AML-193 (cell line): ENCODE measurements around the gene SMARCB1.

Source experiments
- DNase-seq, 2 experiments: peaks; one replicate each; lab custom pipeline; 2025; lab: John Stamatoyannopoulos, UW

The SMARCB1 gene

DNA sequence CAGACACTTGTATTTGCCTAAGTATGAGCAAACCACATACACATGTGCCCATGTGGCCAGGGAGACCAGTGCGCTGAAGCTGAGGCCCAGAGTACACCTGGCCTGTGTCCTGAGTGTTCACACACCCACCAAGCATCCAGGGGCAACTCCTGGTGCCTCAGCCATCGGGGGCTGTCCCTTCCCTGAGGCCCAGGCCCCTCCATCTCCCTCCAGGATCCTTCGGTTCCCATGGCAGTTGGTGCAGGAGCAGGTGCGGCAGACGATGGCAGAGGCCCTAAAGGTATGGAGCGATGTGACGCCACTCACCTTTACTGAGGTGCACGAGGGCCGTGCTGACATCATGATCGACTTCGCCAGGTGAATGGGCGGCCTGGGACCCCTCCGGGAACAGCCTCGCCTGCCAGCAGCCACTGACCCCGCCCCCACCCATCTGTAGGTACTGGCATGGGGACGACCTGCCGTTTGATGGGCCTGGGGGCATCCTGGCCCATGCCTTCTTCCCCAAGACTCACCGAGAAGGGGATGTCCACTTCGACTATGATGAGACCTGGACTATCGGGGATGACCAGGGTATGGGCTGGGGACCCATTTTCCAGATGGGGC lies 6.5 kb upstream of the SMARCB1 start:
- DNase-seq: no peak

DNA sequence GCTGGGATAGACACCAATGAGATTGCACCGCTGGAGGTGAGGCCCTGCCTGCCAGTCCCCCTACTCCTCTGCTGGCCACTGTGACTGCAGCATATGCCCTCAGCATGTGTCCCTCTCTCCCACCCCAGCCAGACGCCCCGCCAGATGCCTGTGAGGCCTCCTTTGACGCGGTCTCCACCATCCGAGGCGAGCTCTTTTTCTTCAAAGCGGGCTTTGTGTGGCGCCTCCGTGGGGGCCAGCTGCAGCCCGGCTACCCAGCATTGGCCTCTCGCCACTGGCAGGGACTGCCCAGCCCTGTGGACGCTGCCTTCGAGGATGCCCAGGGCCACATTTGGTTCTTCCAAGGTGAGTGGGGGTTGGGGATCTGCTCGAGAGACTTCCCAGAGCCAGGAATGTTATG lies 5.7 kb upstream of the SMARCB1 start:
- no peak for DNase-seq

DNA sequence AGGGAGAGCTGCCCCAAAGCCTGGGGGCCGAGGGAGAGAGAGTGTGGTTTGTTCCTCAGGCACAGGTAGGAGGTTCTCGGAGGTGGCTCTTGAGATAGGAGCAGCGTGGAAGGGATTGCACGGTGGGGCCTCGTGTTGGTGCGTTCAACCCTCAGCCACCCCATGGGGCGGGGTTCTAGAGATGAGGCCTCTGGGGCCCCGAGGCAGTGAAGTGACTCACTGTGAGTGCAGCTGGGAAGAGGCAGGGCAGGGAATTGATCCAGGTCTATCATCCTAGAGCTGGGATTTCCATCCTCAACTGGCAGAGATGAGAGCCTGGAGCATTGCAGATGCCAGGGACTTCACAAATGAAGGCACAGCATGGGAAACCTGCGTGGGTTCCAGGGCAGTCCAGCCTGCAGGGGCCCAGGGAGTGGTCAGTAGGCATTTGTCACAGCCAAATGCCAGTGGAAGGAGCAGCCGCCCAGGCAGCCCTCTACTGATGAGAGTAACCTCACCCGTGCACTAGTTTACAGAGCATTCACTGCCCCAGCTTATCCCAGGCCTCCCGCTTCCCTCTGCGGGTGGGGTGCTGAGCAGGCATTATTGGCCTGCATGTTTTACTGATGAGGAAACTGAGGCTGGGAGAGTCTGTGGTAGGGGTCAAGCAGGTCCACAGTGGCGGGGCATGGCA lies 5.1 kb upstream of the SMARCB1 start:
- DNase-seq: no peak

DNA sequence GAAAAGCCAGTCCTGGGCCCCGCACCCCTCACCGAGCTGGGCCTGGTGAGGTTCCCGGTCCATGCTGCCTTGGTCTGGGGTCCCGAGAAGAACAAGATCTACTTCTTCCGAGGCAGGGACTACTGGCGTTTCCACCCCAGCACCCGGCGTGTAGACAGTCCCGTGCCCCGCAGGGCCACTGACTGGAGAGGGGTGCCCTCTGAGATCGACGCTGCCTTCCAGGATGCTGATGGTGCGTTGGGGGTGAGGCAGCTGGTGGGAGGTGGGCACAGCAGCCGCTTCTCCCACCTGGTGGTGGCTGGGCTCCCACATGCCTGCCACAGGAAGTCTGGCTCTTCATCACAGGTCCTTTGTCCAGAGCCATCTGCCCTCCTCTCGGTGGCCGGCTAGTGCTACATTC lies 4.5 kb upstream of the SMARCB1 start:
- DNase-seq: no peak

DNA sequence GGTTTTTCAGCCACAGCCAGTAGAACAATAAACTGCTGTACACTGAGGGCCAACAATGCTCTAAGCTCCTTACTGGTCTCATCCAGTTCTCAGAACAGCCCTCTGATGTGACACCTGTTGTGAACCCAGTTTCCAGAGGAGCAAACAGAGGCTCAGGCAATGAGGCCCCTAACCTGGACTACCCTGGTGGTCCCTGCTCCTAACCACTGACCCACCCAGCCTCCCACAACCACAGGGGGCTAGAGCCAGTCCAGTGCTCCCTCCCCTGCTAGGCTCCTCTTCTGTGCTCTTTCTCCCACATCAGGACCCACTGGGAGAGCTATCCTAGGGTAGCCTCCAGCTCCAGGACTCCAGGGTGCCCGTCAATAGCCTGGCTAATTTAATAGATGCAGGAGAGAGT lies 4.1 kb upstream of the SMARCB1 start:
- no peak for DNase-seq

DNA sequence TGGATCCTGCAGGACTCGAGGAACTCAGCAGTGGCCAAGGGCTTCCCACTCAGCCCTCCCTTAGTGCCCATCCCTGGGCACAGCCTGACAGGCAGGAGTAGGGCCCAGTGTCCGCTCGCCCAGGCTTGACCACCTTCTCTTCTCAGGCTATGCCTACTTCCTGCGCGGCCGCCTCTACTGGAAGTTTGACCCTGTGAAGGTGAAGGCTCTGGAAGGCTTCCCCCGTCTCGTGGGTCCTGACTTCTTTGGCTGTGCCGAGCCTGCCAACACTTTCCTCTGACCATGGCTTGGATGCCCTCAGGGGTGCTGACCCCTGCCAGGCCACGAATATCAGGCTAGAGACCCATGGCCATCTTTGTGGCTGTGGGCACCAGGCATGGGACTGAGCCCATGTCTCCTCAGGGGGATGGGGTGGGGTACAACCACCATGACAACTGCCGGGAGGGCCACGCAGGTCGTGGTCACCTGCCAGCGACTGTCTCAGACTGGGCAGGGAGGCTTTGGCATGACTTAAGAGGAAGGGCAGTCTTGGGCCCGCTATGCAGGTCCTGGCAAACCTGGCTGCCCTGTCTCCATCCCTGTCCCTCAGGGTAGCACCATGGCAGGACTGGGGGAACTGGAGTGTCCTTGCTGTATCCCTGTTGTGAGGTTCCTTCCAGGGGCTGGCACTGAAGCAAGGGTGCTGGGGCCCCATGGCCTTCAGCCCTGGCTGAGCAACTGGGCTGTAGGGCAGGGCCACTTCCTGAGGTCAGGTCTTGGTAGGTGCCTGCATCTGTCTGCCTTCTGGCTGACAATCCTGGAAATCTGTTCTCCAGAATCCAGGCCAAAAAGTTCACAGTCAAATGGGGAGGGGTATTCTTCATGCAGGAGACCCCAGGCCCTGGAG lies 3.3 kb upstream of the SMARCB1 start:
- DNase-seq: no peak

DNA sequence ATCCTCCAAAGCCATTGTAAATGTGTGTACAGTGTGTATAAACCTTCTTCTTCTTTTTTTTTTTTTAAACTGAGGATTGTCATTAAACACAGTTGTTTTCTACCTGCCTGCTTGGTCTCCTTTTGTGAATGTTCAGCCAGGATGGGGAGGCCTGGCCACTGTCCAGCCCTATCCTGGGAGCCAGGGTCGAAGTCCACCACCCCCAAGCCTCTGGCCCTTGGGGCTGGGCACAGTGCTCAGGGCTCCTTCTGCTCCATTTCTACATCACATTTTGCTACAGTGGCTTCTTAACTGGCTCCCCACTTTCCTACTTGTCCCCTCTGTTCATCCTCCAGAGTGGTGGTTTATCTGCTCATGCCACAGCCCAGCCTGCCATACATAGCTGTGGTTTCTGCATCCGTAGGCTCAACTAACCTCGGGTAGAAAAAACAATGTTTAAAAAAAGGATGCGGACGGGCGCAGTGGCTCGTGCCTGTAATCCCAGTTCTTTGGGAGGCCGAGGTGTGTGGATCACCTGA lies 2.5 kb upstream of the SMARCB1 start:
- DNase-seq: no peak

DNA sequence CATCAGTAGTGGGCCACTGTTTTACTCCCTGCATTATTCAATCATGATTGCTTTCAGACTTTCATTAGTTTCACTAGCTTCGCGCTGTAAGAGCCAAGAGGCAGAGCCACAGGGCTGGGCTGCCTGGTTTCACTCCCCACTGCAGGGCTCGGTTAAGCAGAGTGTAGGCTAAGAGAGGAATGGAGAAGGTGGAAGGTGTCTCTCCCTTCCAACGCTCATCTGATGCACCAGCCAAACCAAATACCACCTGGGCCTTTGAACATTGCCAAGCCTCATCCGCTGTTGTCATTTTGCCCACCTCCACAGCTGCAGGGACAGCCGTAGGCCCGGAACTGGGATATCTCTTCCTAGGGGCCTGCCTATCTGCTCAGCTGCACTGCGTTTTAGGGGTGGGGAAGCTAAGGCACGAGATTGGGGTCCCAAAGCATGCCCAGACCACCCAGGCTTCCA lies 480 bp upstream of the SMARCB1 start:
- no peak for DNase-seq

DNA sequence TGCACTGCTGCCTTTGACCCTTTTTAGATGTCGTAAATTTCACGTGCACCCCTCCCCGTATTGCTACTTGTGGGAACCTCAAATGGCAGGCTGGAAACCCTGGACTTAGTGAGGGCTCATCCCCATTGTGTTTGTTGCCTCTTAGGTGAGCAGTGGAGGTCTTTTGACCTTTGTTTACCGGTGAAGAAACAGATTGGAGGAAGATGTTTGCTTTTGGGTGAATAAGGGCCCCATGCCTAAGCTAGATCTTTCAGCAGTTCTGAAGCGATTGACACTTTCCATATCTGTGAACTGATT lies 782 bp downstream of the SMARCB1 start:
- DNase-seq: no peak

DNA sequence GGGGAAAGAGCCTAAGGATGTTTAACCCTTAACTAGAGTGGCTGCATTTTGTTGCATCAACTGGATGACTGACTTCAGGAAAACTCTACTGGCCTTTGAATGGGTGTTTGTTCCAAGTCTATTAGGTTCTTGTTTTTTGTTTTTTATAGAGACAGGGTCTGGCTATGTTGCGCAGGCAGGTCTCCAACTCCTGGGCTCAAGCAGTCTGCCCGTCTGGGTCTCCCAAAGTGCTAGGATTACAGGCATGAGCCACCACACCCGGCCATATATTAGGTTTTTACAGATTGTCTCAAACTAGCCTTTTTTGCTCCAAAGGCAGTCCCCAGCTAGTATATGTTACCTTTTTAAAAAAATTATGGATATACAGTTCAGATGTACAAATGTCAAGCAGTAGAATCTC lies 1.1 kb downstream of the SMARCB1 start:
- no peak for DNase-seq

DNA sequence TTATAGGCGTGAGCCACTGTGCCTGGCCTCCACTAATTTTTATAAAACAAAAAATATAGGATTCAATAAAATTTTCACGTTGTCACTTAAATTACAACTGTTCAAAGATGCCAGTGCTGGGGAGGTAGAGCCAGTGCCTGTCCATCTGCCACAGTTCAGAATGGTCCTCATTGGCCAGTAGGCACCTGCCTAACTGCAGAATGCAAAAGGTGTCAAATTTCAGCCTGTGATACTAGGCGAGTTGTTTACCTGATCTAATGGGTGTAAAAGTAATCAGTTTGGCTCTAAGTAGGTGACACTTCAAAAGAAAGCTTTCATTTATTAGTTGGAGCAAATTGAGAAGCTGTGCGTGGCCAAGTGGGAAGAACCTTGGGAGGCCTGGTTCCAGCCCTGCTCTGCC lies 2.4 kb downstream of the SMARCB1 start:
- no peak for DNase-seq

DNA sequence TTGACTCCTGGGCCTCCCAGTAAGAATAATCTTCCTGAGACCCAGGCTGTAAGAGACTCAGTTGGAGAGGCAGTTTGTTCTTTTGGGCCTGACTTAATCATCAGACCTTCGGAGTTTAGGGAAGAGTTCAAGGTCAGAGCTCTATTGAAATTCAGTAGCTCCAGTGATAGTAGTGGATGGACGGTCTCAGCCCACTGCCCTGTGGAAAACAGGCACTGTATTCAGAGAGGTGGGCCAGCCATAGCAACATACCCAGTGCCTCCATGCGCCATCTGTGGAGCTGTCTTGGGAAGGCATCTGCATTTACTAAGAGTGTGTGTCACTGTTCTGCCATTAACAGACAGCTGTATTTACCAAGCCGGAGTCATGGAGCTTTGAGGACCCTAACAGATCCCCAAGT lies 2.9 kb downstream of the SMARCB1 start:
- no peak for DNase-seq

DNA sequence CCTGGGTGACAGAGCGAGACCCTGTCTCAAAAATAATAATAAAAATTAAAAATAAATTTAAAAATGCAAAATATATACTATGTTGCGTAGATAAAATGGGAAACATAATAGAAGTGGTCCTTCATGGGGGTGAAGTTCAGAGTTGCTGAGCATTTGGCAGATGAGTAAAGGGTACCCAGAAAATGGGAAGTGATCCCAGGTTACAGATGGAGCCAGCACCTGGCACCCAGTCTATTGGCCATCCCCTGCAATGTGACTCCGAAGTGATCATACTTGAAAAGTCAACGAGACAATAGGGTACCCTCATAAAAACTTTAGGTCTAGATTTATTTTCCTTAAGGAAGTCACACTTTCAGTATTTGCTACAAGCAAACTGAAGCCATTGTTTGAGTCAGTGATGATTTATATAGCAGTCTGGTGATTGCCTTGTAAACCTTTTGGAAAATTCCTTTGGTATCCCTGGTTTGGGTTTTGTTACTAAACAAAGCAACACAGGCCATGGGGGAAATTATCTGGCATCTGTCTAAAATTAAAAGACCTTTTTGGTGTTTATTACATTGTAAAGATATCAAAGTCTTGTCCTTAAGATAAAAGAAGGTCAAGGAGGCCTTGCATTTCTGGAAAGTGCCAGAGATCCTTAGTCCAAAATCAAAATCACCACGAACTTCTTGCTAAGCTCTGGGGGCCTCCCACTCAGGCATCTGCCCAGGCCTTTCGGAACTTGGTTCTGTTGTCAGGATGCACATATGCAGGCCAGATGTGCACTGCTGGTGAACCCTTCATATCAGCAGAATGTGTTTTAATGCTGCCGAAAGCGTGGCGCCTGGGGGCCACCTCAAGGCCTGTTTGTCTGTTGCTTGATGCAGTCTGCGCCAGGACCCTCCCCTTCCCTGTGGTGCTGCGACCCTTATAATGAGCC lies 4.3 kb downstream of the SMARCB1 start:
- DNase-seq: no peak

DNA sequence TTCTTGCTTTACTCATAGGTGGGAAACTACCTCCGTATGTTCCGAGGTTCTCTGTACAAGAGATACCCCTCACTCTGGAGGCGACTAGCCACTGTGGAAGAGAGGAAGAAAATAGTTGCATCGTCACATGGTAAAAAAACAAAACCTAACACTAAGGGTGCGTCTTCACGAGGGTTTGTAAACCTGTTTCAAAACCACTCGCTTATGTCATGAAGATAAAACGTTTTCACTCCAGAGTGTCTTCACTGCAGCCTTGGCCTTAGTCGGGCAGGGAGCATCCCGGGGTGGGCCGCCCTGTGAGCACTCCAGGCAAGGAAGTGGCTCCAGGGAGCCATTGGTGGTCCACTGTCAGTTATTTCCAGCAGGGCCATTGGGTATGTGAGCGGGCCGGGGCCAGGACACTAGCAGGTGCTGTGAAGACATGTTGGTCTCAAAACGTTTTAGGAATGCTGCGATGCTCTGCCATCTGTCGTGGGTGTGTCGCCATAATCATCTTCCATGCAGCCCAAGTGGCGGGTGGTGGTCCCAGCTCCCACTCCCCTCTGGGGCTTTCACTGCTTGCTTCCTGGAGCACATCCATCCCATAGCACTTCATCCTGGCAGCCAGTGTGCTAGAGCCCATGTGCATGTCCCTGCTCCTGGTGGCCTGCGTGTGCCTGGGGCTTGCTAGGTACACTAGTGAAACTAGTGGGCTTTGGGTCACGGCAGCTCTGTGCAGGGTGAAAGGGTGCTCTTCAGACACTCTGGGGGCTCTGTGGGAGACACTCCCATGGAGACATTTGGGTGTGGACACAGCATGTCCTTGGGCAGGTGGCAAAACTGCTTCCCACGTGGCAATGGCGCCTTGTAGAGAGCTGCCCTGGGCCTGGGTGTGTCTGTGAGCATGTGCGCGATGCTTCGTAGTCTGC lies 5.2 kb downstream of the SMARCB1 start:
- DNase-seq: no peak

DNA sequence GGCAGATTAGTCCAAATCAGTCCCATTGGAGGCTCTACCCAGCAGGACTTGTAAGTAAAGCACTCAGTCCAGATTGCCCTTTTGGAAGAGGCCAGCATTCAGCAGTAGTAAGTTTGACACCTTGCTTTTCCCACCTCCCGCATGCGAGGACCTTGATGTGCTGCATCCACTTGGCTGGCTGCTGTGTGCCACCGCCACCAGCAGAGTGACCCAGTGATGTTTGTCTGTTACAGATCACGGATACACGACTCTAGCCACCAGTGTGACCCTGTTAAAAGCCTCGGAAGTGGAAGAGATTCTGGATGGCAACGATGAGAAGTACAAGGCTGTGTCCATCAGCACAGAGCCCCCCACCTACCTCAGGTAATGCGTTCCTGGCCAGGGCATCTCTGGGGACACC lies 6.6 kb downstream of the SMARCB1 start:
- DNase-seq: no peak

DNA sequence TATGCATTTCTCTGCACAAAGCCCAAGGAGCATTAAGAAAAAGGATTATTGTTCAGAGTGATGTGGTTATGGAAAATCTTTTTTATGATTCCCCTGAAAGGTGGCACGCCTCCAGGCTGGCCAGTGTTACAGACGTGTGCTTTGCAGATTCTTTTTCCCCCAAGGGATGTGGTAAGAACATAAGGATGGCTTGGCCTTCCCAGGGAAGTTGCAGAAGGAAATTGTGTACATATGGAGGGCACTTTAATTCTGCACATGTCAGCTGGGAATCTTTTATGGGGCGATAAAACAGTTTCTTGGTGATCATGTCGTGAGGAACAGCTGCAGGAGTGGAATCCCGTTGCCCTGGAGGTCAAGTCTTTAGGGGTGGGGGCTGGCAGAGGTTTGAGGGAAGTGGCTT lies 9.7 kb downstream of the SMARCB1 start:
- no peak for DNase-seq

DNA sequence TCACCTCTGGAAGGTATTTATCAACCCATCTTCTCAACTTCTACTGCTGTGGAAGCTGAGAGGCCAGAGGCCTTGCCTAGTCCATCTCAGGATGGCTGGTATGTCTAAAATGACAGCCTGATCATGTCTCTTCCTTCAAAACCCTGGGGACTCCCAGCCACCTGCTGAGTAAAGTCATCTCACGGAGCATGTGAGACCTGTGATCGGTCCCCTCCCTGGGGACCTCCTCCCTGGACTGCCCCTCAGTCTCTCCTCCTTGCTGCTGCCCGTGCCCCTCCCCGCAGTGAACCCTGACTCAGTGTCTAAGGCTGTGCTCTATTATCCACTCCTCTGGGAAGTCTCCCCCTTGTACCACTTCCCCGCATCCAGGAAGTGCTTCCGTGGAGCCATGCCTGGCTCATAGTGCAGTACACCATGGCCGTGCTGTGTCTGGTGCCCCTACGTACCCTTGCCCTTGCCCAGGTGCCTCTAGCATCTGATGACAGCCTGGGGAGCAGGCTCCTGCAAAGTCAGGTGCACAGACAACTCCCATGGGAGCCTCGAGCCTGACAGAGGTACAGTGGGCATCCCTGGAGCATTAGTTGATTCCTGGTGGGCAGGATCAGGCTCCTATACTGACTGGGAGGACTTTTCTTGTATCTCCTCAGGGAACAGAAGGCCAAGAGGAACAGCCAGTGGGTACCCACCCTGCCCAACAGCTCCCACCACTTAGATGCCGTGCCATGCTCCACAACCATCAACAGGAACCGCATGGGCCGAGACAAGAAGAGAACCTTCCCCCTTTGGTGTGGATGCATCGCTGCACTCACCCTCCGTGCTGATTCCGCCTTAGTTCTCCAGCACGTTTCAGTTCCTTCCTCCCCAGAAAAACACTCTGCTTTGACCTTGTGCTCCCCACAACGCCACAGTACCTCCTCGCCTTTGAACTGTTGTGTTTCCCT lies 13.8 kb downstream of the SMARCB1 start:
- no peak for DNase-seq

DNA sequence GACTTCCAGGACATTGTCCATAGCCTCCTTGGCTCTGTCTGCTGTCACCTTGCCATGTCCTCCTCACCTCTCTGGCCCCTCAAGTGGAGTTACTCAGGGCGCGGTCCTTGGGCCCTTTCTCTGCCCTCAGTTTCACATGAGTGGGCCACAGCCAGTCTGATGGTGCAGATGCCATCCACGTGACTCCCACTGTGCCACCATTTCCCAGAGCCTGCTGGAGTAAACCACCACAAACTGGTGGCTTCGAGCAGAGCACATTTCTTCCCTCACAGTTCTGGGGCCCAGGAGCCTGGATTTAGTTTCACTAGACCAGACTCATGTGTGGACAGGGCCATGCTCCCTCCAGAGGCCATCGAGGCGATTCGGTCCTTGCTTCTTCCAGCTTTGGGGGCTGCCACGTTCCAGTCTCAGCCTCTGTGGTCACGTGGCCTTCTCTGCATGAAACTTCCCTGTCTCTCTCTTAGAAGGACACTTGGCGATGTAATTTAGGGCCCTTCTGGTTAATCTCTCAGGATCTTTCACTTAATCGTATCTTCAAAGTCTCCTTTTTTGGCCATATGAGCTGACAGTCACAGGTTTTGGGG lies 14.6 kb downstream of the SMARCB1 start:
- no peak for DNase-seq

DNA sequence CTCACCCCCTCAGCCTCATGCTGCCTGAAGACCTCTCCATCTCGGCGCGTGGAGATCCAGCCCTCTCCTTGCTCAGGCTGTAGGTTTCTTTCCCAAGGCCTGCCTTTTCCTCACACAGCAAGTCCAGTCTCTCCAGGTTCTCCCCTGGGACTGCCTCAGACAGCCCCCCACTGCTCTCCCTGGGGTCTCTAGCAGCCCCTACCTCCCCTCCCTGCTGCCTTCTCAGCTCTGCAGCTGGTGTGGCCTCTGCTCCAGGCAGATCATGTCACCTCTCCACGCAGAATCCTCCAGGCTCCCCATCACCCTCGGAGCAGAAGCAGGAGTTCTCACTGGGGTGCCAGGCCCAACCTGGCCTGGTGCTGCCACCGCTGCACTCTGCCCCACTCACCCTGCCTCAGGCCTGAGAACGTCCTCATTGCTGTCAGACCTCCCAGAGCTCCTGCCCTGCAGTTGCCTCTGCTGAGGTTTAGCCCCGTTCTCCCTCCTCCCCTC lies 15.2 kb downstream of the SMARCB1 start:
- DNase-seq: no peak
